Measurements from ENCODE around the gene WDR82.

Gene WDR82

DNA sequence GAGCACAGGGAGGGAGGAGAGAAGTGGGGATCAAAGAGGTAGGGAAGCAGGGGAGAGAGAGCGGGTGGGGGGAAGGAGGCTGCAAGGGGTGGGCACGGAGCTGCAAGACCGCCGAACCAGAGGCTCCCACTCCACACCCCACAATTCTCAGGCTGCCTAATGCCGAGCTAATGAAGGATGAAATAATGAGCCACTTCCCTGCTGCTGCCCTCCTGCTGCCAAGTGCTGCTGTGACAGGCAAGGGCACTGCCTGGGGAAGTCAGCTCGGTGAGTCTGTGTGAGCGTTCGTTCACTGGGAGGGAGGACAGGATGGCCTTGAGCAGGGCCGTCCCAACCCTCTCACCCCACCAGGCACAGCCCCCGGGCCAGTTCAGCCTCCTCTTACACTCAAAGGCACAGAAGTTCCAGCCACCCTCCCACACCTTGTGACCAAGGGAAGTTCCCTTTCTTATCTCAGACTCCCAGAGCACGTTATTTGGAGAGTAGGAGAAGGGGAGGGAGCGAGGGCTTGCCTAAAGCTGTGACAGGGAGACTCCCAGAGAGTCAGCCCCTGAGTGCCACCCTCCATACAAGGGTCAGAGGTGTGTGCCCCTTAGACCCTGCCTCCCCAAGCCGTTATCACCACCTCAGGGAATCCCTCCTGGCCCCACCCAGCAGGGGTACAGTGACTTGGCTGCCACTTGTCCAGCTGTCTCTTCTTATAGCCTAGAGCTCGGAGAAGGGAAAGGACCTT lies 21.6 kb upstream of the WDR82 start:
- in situ Hi-C loops (cut with HindIII; ENCODE audit: low pct_unique_long_range_greater_than_20kb, low sequenced_read_pairs), result no loop called here
- peak in 1 of 2 experiments; percentile 30 for DNase-seq (ENCODE audit: low read depth in 1 of 2, low spot score in 1 of 2)

DNA sequence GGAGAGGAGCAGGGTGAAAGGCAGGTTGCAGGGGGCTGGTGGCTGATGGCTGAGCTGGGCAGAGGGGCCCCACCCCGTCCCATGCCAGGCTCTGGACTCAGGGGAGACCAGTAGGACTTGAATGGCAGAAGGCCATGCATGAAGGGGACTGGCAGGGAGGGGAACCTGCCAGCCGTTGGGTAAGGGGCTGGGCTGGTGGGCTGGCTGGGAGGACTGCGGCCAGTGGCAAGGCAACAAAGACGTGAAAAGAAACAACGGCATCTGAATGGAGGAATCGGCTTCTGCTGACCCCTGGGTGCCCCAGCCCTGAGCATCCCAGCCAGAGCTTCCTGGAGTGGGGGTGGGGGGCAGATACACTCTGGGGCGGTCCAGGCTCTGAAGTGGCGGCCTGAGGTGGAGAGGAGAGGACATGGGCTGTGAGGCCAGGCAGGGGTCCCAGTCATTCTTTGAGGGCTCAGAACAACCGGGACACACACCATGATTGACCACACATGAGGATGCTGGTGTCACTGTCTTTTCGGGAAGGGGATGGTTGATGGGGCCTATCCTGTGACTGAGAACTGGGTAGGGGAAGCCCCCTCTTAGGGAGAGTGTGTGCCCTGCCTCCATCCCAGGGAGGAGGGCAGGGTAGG lies 20.9 kb upstream of the WDR82 start:
- no peak for TF ChIP-seq JUND (IDR thresholded peaks at IDR 0.05; ENCODE audit: low read depth)
- no peak for DNase-seq (ENCODE audit: low read depth in 1 of 2, low spot score in 1 of 2)

More for the DNA sequence above, 21.6 kb upstream of the WDR82 start:
- no peak for TF ChIP-seq JUND (IDR thresholded peaks at IDR 0.05; ENCODE audit: low read depth)

DNA sequence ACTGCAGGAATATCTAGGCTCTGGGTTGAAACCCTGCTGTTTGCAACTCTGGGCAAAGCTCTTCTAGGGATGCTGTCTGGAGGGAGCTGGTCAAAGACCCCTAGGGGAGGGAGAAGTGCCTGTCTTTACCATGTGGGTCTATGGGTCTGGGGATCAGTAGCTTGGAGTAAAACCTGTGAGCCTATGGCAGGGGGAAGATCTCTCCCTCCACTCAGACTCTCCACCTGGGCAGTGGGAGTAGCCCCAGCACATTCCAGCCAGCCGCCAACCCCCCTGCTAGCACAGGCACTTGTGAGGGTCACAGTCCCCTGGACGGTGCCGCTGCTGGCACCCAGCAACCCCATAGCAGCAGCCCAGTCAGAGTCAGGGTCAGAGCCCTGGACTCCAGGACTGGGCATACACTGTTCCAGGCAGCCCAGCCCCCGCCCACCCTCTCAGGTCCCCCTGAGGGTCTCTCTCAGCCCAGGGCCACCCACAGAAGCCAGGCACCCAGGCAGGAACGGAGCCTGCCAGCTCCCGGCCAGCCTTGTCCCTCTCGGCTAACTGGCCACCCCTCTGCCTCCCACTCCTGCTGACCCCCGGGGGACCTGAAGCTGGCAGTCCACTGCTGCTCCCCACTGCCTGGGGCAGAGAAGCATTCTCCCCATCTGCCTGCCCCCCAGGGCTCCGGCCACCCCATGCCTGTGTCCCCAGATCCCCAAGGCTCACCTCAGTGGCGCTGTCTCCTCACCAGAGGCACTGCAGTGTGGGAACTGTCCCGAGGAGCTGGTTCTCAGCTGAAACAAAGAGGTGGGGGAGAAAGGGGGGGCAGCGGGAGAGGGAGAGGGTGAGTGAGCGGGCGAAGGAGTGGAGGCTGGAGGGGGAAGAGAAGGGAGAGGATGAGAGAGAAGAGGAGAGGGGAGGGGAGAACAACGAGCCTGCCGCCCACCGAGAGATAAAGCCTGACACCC lies 20.0 kb upstream of the WDR82 start:
- DNase-seq (ENCODE audit: low read depth in 1 of 2, low spot score in 1 of 2), result no peak
- TF ChIP-seq JUND (IDR thresholded peaks at IDR 0.05; ENCODE audit: low read depth), result no peak
- in situ Hi-C loops (cut with HindIII; ENCODE audit: low pct_unique_long_range_greater_than_20kb, low sequenced_read_pairs), result no loop called here

More for the DNA sequence above, 20.9 kb upstream of the WDR82 start:
- in situ Hi-C loops (cut with HindIII; ENCODE audit: low pct_unique_long_range_greater_than_20kb, low sequenced_read_pairs), result no loop called here

DNA sequence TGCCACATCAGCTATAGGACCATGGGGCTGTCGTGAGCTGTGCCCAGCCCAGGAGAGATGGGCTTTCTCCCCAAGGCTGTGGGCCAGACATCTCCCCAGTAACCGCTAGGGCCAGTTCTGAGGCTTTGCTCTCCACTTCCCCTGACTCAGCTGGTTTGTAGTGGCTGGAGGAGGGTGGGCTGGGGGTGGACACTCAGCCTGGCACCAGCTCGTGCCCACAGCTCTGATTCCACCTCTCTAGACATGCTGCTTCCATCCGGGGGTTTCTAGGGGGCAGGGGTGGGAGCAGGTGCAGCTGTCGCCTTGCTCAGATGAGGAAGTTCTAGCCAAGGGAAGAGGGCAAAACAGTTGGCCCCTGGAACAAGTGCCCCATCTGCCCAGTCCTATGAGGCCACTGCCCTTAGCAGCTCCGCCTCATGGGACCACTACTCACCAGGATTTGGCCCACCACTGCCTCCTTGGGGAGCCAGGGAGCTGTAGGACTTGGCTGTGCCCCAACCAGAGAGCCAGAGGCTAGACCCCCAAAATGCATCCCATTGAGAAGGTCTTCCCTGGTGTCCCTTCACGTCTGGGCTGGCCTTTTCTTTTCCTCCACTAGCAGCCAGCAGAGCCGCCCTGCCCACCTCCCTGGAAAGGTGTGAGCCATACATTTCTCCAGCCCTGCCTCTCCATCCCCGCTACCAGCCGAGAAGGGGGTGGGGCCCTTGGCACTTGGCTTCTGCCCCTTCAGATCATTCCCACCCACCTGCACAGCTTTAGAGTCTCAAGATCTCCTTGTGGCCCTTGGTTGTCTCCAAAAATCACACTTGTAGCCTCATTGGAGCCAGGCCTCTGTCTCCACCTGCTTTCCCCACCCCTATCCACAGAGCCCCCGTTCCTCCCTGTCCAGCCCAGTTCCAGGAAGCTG lies 19.0 kb upstream of the WDR82 start:
- TF ChIP-seq JUND (IDR thresholded peaks at IDR 0.05; ENCODE audit: low read depth), result no peak
- in situ Hi-C loops (cut with HindIII; ENCODE audit: low pct_unique_long_range_greater_than_20kb, low sequenced_read_pairs), result no loop called here
- DNase-seq (ENCODE audit: low read depth in 1 of 2, low spot score in 1 of 2), result no peak

DNA sequence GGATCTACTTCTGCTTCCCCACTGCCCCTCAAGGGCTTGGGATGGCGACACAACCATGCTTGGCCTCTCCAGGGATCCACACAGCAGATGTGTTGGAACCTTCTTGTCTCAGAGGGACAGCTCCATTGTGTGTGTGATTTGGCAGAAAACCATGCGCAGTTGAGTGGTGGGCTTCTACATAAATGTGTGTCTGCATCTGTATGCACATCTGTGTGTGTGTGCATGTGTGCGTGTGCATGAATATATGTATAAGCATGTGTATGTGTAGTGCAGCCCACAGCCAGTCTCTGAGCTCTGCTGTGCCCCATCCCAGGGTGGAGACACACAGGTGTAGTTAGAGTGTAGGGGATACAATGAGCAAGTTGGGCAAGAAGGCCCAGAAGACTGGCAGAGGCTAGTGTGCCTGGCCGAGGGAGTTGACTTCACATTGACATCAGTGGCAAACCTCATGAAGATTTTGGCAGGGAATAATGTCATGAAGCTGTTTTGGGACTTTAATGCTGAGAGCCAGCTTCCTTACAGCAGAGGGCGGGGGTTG lies 17.3 kb upstream of the WDR82 start:
- DNase-seq (ENCODE audit: low read depth in 1 of 2, low spot score in 1 of 2), result no peak
- in situ Hi-C loops (cut with HindIII; ENCODE audit: low pct_unique_long_range_greater_than_20kb, low sequenced_read_pairs), result no loop called here

DNA sequence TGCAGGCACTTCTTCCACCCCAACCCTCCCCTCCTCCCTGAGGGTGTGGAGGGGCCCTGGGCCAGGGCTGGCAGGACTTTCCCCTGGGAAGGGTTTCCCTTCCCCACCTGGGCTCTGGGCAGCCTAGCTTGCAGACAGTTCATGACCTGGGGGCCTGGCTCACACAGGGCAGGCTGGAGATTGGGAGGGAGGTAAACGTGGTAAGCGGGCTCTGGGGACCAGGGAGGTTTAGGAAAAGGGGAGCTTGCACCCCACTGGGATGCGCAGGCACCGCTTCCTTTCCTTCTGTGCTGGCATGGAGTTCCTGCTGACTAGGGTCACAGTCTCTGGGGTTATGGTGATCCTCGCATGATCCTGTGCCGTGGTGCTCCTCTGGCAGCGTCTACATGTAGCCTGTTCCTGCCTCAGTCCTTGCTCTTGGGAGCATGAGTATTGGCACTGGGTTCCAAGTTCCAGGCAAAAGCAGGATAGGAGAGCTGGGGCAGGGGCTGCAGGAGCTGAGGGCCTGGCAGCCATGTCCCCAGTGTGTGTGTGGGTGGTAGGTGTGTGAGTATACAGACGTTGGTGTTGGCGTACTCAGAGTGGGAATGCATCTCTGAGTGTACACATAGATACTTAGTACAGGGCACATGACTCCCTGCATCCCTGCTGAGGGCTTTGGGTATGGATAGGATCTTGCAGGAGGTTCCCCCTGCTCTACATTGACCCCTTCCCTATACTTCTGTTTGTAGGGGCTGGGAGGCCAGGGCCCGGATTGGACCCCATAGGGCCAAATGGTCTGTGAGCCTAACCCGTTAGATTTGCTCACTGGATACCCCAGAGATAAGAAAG lies 16.1 kb upstream of the WDR82 start:
- in situ Hi-C loops (cut with HindIII; ENCODE audit: low pct_unique_long_range_greater_than_20kb, low sequenced_read_pairs), result no loop called here

More for the DNA sequence above, 17.3 kb upstream of the WDR82 start:
- no peak for TF ChIP-seq JUND (IDR thresholded peaks at IDR 0.05; ENCODE audit: low read depth)

DNA sequence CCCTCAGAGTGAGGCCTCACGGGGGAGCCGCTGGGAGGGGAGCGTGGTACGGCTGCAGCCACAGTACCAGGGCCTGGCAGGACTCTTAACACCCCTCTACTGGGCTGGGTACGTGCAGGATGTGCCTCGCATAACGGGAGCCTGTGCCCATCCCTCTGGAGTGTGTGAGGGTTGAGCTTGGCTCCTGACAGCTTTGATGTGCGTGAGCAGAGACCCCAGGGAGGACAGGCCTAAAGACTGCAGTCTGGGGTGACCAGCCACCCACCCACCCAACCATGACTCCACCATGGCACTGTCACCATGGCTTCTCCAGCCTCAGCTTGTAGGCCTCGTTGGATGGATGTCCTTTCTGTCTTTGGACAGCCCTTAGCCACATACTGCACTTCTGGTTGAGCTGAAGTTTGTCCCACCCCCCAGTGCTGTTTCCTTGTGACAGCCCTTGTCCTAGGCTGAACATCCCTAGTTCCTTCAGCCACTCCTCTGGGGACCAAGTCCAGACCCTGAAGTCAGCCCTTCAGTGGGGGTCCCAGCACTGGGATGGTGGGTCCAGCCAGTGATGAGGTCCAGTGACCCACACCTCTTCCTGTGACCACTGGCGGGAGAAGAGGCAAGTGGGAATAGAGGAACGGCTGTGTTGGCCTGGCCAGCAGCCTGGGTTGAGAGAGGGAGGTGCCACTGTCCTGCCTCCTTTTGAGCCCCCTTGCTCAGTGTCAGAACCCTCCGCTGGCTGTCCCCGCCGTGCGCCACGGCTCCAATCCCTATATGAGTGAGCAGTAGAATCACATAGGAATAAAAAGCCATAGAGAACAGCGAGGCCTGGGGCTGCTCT lies 15.3 kb upstream of the WDR82 start:
- in situ Hi-C loops (cut with HindIII; ENCODE audit: low pct_unique_long_range_greater_than_20kb, low sequenced_read_pairs), result no loop called here
- no peak for DNase-seq (ENCODE audit: low read depth in 1 of 2, low spot score in 1 of 2)
- no peak for TF ChIP-seq JUND (IDR thresholded peaks at IDR 0.05; ENCODE audit: low read depth)

More for the DNA sequence above, 16.1 kb upstream of the WDR82 start:
- TF ChIP-seq JUND (IDR thresholded peaks at IDR 0.05; ENCODE audit: low read depth), result no peak
- no peak for DNase-seq (ENCODE audit: low read depth in 1 of 2, low spot score in 1 of 2)

DNA sequence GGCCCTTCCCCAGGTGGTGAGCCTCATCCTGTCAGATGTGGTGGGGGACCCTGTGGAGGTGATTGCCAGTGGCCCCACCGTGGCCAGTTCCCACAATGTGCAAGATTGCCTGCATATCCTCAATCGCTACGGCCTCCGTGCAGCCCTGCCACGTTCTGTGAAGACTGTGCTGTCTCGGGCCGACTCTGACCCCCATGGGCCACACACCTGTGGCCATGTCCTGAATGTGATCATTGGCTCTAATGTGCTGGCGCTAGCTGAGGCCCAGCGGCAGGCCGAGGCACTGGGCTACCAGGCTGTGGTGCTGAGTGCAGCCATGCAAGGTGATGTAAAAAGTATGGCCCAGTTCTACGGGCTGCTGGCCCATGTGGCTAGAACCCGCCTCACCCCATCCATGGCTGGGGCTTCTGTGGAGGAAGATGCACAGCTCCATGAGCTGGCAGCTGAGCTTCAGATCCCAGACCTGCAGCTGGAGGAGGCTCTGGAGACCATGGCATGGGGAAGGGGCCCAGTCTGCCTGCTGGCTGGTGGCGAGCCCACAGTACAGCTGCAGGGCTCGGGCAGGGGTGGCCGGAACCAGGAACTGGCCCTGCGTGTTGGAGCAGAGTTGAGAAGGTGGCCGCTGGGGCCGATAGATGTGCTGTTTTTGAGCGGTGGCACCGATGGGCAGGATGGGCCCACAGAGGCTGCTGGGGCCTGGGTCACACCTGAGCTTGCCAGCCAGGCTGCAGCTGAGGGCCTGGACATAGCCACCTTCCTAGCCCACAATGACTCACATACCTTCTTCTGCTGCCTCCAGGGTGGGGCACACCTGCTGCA lies 14.0 kb upstream of the WDR82 start:
- in situ Hi-C loops (cut with HindIII; ENCODE audit: low pct_unique_long_range_greater_than_20kb, low sequenced_read_pairs), result no loop called here
- TF ChIP-seq JUND (IDR thresholded peaks at IDR 0.05; ENCODE audit: low read depth), result no peak
- no peak for DNase-seq (ENCODE audit: low read depth in 1 of 2, low spot score in 1 of 2)

DNA sequence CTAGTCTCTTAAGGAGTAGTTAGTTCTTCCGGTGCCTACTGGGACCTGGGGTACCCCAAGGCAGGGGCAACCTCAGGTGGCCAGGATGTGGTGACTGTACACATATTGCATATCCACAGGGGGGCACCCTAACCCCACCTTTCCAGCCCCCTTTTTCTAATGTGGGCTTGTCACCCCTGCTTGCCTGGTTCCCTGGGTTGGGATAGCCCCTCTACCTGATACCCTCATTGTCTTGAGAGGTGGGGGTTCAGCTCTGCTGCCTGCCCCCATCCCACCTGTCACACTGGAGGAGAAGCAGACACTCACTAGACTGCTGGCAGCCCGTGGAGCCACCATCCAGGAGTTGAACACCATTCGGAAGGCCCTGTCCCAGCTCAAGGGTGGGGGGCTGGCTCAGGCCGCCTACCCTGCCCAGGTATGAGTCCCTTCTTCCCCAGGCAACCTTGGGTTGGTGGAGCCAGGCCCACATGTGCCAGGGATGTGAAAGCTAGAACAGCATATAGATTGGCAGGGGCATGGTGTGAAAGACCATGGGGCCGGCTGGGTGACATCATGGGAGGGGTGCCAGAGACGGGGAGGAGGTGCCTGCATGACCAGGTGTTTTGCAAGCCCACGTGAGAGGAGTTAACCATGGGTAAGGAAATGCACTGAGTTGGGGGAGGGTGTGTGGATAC lies 13.2 kb upstream of the WDR82 start:
- DNase-seq (ENCODE audit: low read depth in 1 of 2, low spot score in 1 of 2), result peak in 1 of 2 experiments; percentile 20
- TF ChIP-seq JUND (IDR thresholded peaks at IDR 0.05; ENCODE audit: low read depth), result no peak
- in situ Hi-C loops (cut with HindIII; ENCODE audit: low pct_unique_long_range_greater_than_20kb, low sequenced_read_pairs), result no loop called here

Data from T47D (cell line).